HPDE6-E6E7 (cell line): ENCODE measurements around the gene CLK2.

Source experiments
- DNase-seq: peaks from one replicate; pipeline ENCODE4 v3.0.0; 2011; ENCODE audit warnings: missing footprints; ENCODE audit errors: extremely low spot score

Gene CLK2

DNA sequence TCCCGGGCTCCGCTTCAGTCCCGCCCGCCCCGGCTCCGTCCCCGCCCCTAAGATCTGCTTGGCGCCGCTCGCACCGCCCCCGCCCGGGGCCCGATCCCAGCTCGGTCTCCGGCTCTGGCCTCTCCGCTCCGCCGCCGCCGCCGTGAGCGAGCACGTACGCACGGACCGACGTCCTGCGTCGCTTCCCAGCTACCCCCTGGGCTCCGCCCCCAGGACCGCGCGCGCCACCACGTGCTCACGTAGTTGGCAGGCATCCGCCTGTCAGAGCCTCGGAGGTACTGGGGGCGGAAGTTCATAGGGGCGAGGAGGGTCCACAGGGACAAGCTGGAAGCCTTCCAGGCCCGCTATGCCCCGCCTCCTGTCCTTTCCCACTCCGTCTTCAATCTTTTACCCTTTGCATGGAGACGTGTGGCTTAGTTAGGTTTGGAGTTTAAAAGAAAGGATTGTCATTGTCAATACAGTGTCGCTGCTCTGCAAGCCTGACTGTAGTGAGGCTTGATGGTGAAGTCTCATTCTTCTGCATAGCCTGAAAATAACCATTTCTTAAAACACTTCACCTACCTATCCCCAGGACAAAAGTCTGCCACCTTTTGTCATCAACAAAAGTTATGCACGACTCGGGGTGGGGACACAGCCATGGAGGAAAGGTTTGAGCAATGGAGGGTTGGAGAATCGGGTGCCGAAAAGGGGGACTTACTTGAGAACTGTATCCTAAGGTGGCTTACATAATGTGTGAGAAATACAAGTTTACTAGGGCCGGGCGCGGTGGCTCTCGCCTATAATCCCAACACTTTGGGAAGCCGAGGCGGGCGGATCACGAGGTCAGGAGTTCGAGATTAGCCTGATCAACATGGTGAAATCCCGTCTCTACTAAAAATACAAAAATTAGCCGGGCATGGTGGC lies at the start of gene CLK2:
CLK2 (minus strand) TSS at position 162 of the 903 bp plus-strand sequence. CDS start 2,527 bp downstream, outside the sequence.
- peak; percentile 94 for DNase-seq

- DNase-seq: no peak
These were observed 49.3 kb upstream of the CLK2 start for GRCh38 chr1:155322571-155322952.

- DNase-seq: no peak
These were observed 48.6 kb upstream of the CLK2 start for GRCh38 chr1:155321639-155322503.

DNA sequence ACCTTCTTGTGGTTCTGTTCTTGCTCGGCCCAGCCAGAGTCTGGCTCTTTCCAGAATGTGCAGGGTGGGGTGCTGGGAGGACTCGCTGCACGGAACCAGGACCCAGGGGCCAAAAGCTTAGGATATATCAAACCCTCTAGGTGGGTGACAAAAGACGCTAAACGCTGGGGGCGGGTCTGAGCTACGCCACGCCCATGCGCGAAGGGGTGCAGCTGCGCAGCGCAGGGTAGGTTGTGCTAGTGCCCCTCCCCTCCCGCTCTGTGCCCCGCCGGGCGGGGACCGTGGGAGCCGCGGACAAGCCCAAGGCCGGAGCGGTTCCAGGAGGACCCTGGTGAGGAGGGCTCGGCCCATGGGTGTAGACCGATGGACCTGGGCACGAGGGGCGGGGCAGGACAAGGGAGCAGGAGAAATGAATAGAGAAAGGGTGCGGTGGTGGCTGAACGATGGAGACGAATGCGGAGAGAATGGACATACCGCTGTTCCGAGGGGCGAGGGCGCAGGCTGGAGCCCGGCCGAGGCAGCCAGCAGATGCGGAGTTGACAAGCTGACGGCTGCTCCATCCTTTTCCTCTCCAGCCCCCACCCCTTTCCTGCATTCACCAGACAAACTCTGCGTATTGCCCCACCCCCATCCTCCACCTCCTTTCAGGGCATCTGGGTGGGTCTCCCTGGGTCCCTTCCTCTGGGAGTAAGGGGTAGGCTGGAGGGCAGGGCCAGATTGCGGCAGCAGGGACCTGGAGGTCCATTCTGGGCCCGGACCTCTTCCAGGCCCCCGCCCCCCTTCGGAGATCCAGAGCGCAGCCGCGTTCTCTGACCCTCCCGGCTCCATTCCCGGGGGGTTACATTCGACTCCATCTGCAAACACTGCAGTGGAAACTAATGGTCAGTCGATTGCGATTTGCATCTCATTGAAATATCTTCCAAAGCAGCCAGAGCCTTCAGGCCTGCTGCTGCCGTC lies 47.6 kb upstream of the CLK2 start, which contains the start of gene RUSC1:
RUSC1 (plus strand) TSS at position 234 of the 957 bp plus-strand sequence. CDS start 880 bp downstream, outside the sequence.
- DNase-seq: no peak

GRCh38 chr1:155320252-155320651 lies 46.9 kb upstream of the CLK2 start:
- no peak for DNase-seq

DNA sequence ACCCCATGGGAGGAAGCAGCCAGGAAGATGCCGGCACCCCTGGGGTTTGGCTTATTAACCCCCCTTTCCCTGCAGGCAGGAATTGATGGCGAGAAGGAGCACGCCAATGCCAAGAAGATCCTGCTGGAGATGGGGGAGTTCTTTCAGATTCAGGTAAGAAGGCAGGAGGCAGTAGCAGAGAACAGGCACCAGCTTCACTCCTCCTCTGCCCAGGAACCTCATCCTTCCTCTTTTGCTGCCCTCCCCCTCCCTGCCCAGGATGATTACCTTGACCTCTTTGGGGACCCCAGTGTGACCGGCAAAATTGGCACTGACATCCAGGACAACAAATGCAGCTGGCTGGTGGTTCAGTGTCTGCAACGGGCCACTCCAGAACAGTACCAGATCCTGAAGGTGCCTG lies 46.2 kb upstream of the CLK2 start:
- no peak for DNase-seq

DNA sequence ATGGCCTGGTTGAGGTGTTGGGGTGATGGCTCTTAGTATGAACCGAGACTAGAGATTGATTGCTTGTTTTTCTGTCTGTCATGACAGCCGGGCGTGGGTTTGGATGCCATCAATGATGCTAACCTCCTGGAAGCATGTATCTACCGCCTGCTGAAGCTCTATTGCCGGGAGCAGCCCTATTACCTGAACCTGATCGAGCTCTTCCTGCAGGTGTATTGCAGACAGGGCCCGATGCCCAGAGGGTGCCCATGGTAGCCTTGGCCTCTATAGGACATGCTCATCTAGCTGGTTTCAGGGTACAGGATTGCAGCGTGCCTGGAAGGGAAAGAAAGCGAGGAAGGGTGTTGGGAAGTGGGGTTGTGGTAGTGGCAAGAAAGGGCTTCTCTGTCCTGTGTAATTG lies 44.8 kb upstream of the CLK2 start:
- no peak for DNase-seq

GRCh38 chr1:155316922-155317321 lies 43.6 kb upstream of the CLK2 start:
- no peak for DNase-seq

DNA sequence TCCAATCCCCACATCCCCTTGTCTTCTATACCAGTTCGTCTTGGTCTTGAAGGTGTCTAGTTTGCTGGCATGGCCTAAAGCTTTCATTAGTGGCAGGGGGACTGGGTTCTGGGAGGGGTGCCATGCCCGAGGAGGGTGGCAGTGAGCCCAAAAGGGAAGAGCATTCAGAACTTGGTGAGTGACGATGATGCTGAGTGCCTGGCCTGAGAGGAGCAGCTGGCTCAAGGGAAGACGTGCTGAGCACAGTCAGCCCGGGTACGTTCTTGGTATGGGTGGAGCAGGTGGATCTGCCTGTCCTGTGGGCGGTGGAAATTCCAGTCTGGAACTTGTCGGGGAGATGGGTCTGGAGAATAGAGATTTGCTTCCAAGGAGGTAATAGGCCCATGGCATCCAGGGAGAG lies 40.0 kb upstream of the CLK2 start:
- DNase-seq: no peak

DNA sequence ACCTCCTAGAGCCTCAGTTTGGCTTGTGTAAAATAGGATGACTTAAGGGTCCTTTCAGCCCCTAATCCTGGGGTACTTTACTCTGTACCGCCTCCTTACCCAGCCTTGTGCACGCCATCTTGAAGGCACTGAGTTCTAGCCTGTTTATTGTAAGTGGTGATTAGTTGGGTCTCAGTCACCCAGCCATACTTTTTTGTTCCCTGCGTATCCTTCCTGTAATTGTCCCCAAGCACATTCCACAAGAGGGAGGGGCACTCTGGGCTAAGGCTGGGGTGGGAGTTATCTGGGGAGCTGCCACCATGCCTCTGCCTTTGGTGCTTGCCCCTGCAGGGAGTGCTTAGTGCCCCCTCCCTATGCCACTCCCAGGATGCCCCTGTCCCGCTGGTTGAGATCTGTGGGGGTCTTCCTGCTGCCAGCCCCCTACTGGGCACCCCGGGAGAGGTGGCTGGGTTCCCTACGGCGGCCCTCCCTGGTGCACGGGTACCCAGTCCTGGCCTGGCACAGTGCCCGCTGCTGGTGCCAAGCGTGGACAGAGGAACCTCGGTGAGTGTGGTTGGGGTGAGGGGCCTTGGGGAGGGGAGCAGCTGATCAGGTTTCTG lies 36.2 kb upstream of the CLK2 start:
- DNase-seq: no peak

DNA sequence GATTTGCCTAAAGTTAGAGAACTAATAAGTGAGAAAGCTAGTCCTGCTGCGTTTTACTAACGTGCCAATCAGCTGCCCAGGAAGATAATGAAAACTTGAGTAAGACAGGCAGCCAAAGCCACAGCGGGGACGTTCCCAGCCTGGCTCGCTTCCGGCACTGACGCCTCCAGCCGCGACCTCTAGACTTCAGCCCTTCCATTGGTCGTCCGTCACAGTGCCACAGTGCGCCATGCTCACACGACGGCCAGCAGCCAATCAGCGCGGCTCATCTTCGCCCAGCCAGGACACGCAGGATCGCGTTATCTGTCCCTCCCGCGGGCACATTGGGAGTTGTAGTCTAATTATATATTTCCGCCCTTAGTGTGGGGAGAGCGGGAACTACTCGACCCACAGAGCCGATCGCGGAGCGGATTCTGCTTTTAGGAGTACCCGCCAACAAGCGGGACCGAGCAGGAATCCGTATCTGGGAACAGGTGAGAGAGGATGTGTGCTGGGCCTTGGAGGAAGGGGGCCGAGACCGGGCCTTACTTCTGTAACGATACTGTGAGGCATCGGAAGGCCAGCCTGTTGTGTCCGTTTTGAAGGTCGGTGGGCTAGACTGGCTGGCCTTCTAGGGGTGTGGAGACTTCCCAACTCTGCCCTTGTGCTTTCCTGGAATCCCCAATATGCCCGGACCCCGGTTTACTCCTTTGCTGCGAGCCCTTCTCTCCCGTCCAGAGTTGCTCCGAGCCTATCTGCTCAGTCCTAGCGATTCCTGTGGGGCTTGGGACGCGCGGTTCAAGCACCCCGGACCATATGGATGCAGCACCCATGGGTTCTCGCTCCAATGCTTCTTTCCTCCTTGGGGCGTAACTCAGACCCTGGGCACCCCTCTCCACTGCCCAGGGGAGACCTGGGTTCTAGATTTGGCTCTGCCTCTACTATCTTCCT lies 35.5 kb upstream of the CLK2 start, which contains the start of gene FDPS:
FDPS (plus strand) TSS at position 374 of the 930 bp plus-strand sequence. CDS start 924 bp downstream, outside the sequence.
- DNase-seq: peak; percentile 98

DNA sequence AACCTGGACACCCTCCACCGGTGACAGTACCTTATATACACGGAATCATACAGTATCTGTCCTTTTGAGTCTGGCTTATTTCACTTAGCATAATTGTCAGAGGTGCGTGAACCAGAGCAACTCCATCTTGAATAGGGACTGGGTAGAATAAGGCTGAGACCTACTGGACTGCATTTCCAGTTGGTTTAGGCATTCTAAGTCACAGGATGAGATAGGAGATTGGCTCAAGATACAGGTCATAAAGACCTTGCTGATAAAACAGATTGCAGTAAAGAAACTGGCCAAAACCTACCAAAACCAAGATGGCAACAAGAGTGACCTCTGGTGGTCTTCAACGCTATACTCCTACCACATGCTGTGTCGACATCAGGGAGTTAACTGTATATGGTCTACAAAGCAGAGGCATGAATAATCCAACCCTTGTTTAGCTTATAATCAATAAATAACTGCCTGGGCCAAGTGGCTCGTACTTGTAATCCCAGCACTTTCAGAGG lies 34.0 kb upstream of the CLK2 start:
- no peak for DNase-seq

- no peak for DNase-seq
These were observed 32.6 kb upstream of the CLK2 start for GRCh38 chr1:155305881-155306391.

GRCh38 chr1:155304558-155305063 lies 31.3 kb upstream of the CLK2 start:
- DNase-seq: no peak

DNA sequence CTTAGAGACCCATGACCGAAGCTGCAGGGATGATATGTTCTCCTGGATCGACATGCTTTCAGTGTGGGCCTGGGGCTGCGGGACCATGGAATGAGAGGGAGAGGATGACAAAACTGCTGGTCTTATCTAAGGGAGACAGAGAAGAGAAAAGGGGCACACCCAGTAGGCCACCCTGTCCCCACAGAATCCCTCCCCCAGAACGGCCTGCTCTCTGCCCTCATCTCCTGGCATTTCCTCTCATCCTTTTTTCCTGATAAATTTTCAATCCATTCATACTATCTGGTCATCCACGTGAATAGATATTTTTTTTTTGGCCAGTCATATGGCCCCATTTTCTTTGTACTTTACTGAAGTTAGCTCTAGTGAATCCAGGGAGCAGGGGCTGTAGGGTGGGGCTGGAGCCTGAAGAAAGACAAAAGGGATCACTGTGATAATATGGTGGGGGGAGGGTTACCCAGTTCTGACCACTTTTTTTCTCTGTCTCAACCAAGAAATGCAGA lies 28.1 kb upstream of the CLK2 start, which contains the start of gene PKLR:
PKLR (minus strand) TSS at position 97 of the 500 bp plus-strand sequence; CDS start at position 54, 43 bp downstream.
- DNase-seq: no peak

DNA sequence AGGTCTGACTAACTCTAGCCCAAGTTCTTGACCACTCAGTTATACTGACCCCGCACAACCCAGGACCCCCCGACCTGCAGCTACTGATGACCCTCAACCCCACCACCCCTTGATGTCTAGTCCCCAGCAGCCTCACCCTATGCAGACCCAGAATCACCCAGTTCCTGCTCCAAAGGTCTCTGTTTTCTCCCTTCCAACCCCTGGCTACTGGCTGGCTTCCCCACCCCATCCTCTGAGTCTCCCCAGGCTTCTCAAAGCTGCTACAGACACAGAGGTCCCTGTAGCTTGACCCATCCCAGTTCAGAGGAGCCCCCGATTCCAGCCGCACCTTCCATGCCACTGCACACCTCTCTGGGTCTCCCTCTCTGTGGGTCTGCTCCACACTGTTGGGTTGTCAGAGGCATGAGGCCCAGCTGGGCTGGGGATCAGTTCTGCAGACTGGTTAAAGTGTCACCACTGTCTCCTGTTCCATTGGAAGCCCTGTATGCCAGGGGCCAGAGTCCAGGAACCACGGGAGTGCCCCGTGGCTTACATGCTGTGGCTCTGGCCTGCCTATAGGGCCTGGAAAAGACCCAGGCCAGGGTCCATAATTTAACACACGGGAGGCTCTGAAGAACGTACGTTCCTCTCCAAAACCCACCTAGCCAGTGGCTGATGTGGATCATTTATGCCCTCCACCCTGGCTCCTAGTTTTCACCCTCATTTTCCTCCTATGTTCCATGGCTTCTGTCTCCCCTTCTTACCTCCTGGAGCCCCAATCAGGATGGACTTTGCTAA lies 27.4 kb upstream of the CLK2 start:
- DNase-seq: no peak

GRCh38 chr1:155300024-155300423 lies 26.7 kb upstream of the CLK2 start:
- DNase-seq: no peak

- DNase-seq: no peak
These were observed 24.1 kb upstream of the CLK2 start for GRCh38 chr1:155297384-155297783.
